Epithelial cell of esophagus (primary cell): ENCODE measurements around the gene RNH1.

Experiments used
- DNase-seq: peaks from one replicate; pipeline ENCODE4 v3.0.0; 2010; ENCODE audit warnings: low read depth
- H3K4me3 ChIP-seq: 2 replicates; pipeline ENCODE4 v1.5.1; 2011; ENCODE audit warnings: mild to moderate bottlenecking, low read length, control low read depth
- CTCF ChIP-seq: IDR thresholded peaks from 2 replicates; pipeline ENCODE4 v1.5.1; 2011; ENCODE audit warnings: low read depth, mild to moderate bottlenecking, low read length, control low read depth, inconsistent platforms; ENCODE audit not compliant: insufficient read depth; ENCODE audit errors: missing control alignments

RNH1 gene

DNA sequence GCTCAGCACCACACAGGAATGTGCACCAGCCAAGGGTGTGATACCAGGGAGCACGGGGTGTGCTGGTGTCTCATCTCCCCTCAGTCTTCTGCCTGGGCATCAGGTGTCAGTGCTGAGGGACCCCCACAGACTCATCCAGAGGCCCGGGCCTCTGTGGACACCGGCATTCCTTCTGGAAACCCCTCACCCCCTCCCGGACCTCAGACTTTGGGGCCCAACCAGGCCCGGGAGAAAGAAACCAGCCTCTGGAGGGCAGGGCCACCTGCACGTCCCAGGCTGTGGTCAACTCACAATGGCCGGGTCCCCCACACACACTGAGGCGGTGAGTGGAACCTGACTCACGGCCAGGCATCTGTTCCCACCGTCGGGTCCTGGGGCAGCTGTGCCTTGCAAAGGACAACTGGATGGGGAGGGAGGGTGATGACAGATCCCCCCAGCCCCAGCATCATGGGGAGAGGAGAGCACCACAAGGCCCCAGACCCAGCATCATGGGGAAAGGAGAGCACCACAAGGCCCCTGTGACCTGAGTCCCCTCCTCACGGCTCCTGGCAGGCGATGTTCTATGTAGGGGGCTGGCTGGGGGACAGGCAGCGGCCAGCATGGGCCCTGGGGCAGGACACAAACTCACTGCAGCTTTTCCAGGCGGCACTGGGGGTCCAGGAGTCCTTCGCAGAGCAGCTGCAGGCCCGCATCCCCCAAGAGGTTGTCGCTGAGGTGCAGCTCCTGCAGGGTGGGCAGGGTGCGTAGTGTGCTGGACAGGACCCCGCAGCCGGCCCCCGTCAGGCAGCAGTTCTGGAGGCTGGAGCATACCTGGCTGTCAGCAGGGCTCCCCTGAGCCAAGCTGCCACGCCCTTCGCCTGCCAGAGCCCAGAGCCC lies 7.6 kb downstream of the RNH1 start:
- DNase-seq, result no peak
- no peak overlapping the region for H3K4me3 ChIP-seq
- TF ChIP-seq CTCF, result no peak

DNA sequence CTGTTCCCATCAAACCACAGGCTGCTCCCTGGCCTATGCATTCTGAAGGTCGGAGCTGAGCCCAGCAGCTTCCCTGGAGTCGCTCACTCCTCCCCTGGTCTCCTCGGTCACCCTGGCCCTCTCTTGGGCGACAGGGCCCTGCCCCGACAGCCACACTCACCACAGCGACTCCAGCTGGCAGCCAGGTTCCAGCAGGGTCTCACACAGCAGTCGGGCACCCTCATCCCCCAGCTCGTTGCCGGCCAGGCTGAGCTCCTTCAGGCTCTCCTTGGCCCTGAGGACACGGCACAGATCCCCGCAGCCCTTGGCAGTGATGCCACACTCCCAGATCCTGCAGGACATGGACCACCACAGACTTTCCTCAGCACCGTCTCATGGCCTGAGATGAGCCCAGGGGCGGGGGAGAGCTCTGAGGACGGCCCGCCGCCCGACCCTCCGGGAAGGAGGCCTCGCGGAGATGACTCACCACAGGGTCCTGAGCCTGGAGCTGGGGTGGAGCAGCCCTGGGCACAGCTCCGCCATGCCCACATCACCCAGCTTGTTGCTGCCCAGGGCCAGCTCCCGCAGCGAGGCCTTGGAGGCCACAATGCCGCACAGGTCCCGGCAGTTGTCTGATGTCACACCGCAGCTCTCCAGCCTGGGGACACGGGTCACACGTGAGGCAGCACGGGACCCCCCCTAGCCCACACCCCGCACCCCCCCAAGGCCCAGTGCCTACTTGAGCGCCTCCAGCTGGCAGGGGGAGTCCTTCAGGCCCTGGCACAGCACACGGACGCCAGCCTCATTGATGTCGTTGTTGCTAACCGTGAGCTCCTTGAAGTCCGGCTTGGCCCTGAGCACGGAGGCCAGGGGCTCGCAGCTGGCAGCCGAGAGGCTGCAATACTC lies 8.5 kb downstream of the RNH1 start:
- no peak for TF ChIP-seq CTCF
- no peak for DNase-seq
- H3K4me3 ChIP-seq, result no peak overlapping the region

DNA sequence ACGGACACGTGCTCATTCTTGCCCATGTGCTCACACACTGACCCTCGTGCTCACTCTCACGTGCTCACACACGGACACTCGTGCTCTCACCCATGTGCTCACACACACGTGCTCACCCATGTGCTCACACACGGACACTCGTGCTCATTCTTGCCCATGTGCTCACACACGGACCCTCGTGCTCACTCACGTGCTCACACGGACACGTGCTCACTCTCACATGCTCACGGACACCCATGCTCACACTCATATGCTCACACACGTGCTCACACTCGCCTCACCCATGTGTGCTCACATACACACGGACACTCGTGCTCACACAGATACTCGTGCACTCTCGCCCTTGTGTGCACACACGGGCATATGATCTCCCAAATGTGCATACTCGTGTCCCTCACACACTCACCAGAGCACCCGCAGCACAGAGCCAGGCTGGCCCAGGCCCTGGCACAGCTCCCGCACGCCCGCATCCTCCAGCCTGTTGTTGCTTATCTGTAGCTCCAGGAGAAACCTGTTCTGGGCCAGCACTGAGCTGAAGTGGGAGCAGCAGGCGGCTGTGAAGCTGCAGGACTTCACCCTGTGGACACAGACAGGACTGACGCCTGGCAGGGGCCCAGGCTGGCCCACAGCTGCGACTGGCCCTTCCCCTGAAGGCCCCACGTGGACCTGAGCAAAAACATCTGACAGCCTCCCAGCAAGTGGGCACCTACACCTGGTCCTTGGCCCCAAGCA lies 9.3 kb downstream of the RNH1 start:
- H3K4me3 ChIP-seq, result no peak overlapping the region
- TF ChIP-seq CTCF, result no peak
- DNase-seq, result no peak

GRCh38 chr11:496834-497564 lies 10.0 kb downstream of the RNH1 start:
- DNase-seq, result no peak
- no peak for TF ChIP-seq CTCF
- H3K4me3 ChIP-seq, result no peak overlapping the region

GRCh38 chr11:495537-495931 lies 11.5 kb downstream of the RNH1 start:
- TF ChIP-seq CTCF, result no peak
- no peak for DNase-seq

More at GRCh38 chr11:495537-495931, 11.5 kb downstream of the RNH1 start:
- no peak overlapping the region for H3K4me3 ChIP-seq
